Airway epithelial cell (primary cell): ENCODE data around the gene NUDT6. TPM values are rescaled to one million over a fixed set of nuclear protein-coding genes. Genes with fewer than 3 reads are reported as not detected.

ENCODE experiments used
- total RNA-seq: library from RNA; depleted of rRNA; stranded (reverse); fragments of >200 nt; gene quantifications from 2 replicates; pipeline ENCODE4 v1.2.3, GENCODE V29; 2015

Gene NUDT6
- total RNA-seq: 6.6 and 8.6 TPM in 2 replicates

GRCh38 chr4:122921971-122922876, at the start of gene NUDT6:
TSS of gene NUDT6 (minus strand) at chr4:122922597. CDS start at chr4:122922572, 25 bp downstream.

Other genes starting within 250 kb of the NUDT6 start
- gene BBS12, start 189.9 kb downstream of the NUDT6 start, total RNA-seq: 0.56 and 1.7 TPM in 2 replicates
- 1.3 and 1.8 TPM in 2 replicates for gene FGF2, start 95.8 kb downstream of the NUDT6 start, total RNA-seq